Epithelial cell of esophagus (primary cell): ENCODE results near the gene RC3H1.

Experiments used
- DNase-seq: peaks from one replicate; pipeline ENCODE4 v3.0.0; 2010; ENCODE audit warnings: low read depth
- H3K4me3 ChIP-seq: 2 replicates; pipeline ENCODE4 v1.5.1; 2011; ENCODE audit warnings: mild to moderate bottlenecking, low read length, control low read depth
- CTCF ChIP-seq: IDR thresholded peaks from 2 replicates; pipeline ENCODE4 v1.5.1; 2011; ENCODE audit warnings: low read depth, mild to moderate bottlenecking, low read length, control low read depth, inconsistent platforms; ENCODE audit not compliant: insufficient read depth; ENCODE audit errors: missing control alignments

The RC3H1 gene

GRCh38 chr1:173920861-173921260, 101.3 kb downstream of the RC3H1 start:
- no peak for DNase-seq
- no peak overlapping the region for H3K4me3 ChIP-seq
- TF ChIP-seq CTCF: no peak

- no peak for TF ChIP-seq CTCF
- no peak for DNase-seq
- H3K4me3 ChIP-seq: no peak overlapping the region
Observed at GRCh38 chr1:173917635-173918493, 104.3 kb downstream of the RC3H1 start.

GRCh38 chr1:173917149-173917548, 105.0 kb downstream of the RC3H1 start, which contains the start of gene SERPINC1:
Gene SERPINC1, minus strand, starts transcription at chr1:173917327. Its CDS starts 68 bp downstream, at chr1:173917259.
- no peak for TF ChIP-seq CTCF
- no peak for DNase-seq
- H3K4me3 ChIP-seq: no peak within 1 kb of the TSS

- no peak for TF ChIP-seq CTCF
- H3K4me3 ChIP-seq: no peak overlapping the region
- no peak for DNase-seq
Observed at GRCh38 chr1:173916667-173917066, 105.5 kb downstream of the RC3H1 start.

- H3K4me3 ChIP-seq: no peak overlapping the region
- DNase-seq: no peak
- TF ChIP-seq CTCF: no peak
Observed at GRCh38 chr1:173915596-173915995, 106.6 kb downstream of the RC3H1 start.

- peak; percentile 63 for TF ChIP-seq CTCF
- no peak overlapping the region for H3K4me3 ChIP-seq
- DNase-seq: peak; percentile 54
Observed at GRCh38 chr1:173914366-173914871, 107.7 kb downstream of the RC3H1 start.
